ENCODE data around the gene PHF12.

PHF12 gene

DNA sequence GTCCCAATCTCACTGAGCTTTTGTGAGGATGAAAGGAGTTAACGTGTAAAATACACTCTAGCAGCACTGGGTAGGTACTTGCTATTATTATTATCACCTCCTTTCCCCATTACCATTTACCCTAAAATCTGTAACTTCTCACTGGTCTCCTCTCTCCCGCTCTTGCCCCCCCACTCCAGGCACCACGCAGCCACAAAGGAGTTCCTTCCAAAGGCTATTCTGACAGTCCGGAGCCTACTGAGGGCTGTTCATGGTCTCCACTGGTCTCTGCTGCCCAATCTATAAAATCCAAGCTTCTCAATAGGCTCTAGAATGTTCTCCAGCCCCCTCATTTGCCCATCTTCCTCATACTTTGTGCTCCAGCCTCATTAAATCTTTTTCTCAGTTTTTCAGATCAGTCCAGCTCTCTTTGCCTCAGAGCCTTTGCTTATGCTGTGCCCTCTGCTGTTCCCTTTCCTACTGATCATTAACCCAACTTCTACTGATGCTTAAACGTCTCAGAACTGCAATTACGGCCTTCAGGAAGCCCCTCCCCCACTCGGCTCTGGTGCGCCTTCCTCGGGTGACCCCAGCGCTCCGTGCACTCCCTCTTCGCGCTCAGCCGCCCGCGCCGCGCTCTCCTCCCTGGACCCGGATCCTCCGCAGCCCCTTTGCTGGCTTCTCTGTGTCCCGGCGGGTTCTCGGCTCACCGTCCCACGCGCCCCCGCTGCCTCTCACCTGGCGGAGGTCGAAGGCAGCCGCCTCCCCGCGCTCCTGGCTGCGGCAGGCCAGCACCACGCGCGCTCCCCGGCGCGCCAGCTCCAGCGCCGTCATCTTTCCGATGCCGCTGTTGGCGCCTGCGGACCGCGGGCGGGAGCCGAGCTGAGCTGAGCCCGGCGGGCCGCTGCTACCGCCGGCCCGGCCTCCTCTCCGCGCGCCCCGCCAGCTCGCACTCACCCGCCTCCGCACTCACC, 49.2 kb downstream of the PHF12 start:
- TF ChIP-seq ZNF565 (CRISPR knock-in tag; conservative IDR thresholded peaks at IDR 0.05; ENCODE audit: low read depth), result no peak
- peak; percentile 94 for TF ChIP-seq ZFP3 (CRISPR knock-in tag; IDR thresholded peaks at IDR 0.05)
- peak; percentile 38 for ATAC-seq

DNA sequence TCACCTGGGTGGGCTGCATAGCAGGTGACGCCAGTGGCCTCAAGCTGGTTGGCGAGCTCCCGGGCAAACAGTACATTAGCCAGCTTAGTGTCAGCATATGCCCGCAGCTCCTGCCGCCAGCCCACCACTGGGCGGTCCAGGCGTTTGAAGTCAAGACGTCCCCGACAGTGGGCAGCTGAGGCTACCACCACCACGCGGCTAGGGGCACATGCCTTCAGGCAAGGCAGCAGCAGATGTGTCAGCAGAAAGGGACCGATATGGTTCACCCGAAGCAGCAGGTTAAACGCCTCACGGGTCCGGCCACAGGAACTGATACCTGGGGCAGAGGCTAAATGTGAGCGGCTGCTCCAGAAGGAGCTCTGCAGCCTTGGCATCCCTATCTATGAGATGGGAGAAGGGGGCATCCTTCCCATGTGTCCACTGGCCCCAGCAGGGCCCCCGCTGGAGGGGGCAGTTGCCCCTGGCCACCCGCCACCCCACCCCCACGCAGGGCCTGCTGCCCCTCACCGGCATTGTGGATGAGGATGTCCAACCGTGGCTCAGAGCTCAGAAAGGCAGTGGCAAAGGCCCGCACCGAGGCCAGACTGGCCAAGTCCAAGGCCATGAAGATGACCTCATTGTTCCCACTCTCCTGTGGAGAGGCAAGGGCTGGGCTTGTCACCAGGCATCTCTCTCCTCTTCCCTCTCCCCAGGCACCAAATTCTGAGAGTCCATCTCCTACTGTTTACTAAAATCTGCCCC, 50.2 kb downstream of the PHF12 start:
- no peak for TF ChIP-seq ZFP30 (CRISPR knock-in tag; IDR thresholded peaks at IDR 0.05)
- no peak for TF ChIP-seq RARB (CRISPR knock-in tag; IDR thresholded peaks at IDR 0.05)
- no peak for TF ChIP-seq BACH2 (CRISPR knock-in tag; IDR thresholded peaks at IDR 0.05; ENCODE audit: borderline replicate concordance)
- TF ChIP-seq OSR1 (CRISPR knock-in tag; IDR thresholded peaks at IDR 0.05), result no peak
- TF ChIP-seq, protein P1, sequence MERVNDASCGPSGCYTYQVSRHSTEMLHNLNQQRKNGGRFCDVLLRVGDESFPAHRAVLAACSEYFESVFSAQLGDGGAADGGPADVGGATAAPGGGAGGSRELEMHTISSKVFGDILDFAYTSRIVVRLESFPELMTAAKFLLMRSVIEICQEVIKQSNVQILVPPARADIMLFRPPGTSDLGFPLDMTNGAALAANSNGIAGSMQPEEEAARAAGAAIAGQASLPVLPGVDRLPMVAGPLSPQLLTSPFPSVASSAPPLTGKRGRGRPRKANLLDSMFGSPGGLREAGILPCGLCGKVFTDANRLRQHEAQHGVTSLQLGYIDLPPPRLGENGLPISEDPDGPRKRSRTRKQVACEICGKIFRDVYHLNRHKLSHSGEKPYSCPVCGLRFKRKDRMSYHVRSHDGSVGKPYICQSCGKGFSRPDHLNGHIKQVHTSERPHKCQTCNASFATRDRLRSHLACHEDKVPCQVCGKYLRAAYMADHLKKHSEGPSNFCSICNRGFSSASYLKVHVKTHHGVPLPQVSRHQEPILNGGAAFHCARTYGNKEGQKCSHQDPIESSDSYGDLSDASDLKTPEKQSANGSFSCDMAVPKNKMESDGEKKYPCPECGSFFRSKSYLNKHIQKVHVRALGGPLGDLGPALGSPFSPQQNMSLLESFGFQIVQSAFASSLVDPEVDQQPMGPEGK (CRISPR knock-in tag; IDR thresholded peaks at IDR 0.05; ENCODE audit: borderline replicate concordance), result no peak
- TF ChIP-seq CSDC2 (CRISPR knock-in tag; IDR thresholded peaks at IDR 0.05), result no peak
- TF ChIP-seq, protein P2, sequence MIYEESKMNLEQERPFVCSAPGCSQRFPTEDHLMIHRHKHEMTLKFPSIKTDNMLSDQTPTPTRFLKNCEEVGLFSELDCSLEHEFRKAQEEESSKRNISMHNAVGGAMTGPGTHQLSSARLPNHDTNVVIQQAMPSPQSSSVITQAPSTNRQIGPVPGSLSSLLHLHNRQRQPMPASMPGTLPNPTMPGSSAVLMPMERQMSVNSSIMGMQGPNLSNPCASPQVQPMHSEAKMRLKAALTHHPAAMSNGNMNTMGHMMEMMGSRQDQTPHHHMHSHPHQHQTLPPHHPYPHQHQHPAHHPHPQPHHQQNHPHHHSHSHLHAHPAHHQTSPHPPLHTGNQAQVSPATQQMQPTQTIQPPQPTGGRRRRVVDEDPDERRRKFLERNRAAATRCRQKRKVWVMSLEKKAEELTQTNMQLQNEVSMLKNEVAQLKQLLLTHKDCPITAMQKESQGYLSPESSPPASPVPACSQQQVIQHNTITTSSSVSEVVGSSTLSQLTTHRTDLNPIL (CRISPR knock-in tag; IDR thresholded peaks at IDR 0.05; ENCODE audit: low read depth), result no peak
- ATAC-seq, result no peak

GRCh38 chr17:28899212-28899815, 52.0 kb downstream of the PHF12 start:
- TF ChIP-seq ZFP3 (CRISPR knock-in tag; IDR thresholded peaks at IDR 0.05) (no peak), ZNF70 (CRISPR knock-in tag; IDR thresholded peaks at IDR 0.05) (no peak), POU6F1 (CRISPR knock-in tag; IDR thresholded peaks at IDR 0.05; ENCODE audit: borderline replicate concordance, low read depth) (no peak), ZNF8 (CRISPR knock-in tag; IDR thresholded peaks at IDR 0.05) (no peak), TSHZ2 (CRISPR knock-in tag; IDR thresholded peaks at IDR 0.05) (no peak), RARB (CRISPR knock-in tag; IDR thresholded peaks at IDR 0.05) (no peak), CSDC2 (CRISPR knock-in tag; IDR thresholded peaks at IDR 0.05) (no peak), SNAI2 (CRISPR knock-in tag; IDR thresholded peaks at IDR 0.05) (no peak), PPARA (CRISPR knock-in tag; IDR thresholded peaks at IDR 0.05; ENCODE audit: borderline replicate concordance) (no peak), ZC3H10 (CRISPR knock-in tag; IDR thresholded peaks at IDR 0.05) (no peak), ARNTL (CRISPR knock-in tag; IDR thresholded peaks at IDR 0.05; ENCODE audit: borderline replicate concordance, low read depth) (no peak)
- TF ChIP-seq, protein P2 (CRISPR knock-in tag; IDR thresholded peaks at IDR 0.05; ENCODE audit: low read depth), result no peak
- no peak for ATAC-seq
